Caco-2 (cell line): Measurements from ENCODE around the gene HNRNPA2B1. TPM values are rescaled to one million over a fixed set of nuclear protein-coding genes. Genes with fewer than 3 reads are reported as not detected.
"Not testable (repeated sequence)": the region's sequence is repeated elsewhere in the genome, so short reads cannot be mapped to it uniquely, and the experiment has no call there.

Experiments
- BruUV-seq: library from RNA; stranded (reverse); fragments of 400-500 nt; replicated peaks from 2 replicates; lab custom pipeline; 2021; lab: Mats Ljungman, UMichigan
- CTCF ChIA-PET: fragments of 300-600 bp; sonication (Branson Sonifier 250); formaldehyde crosslinking; loops from one replicate; lab custom pipeline; 2022; ENCODE audit warnings: antibody characterized with exemption; lab: Charles Lee
- POLR2A ChIA-PET: fragments of 300-600 bp; sonication (Branson Sonifier 250); formaldehyde crosslinking; loops from one replicate; lab custom pipeline; 2022; ENCODE audit warnings: antibody characterized with exemption; lab: Charles Lee
- DNase-seq, 2 experiments: peaks; one replicate each; pipeline versions ENCODE4 v3.0.0 to v3.0.0-alpha.2; 2020 to 2022
- H3K27me3 ChIP-seq: replicated peaks from 2 replicates; pipeline ENCODE4 v1.6.0; 2011; ENCODE audit warnings: low read length; ENCODE audit not compliant: control insufficient read depth, insufficient read depth
- H3K36me3 ChIP-seq: 2 replicates; pipeline ENCODE4 v1.5.1; 2011; ENCODE audit warnings: low read length; ENCODE audit not compliant: control insufficient read depth, insufficient read depth
- H3K4me1 ChIP-seq: fragments of 250-450 bp; sonication (Bioruptor Pico); 2 replicates; pipeline ENCODE4 v1.5.1; 2020; ENCODE audit warnings: mild to moderate bottlenecking
- H3K4me3 ChIP-seq: 2 replicates; pipeline ENCODE4 v1.5.1; 2011; ENCODE audit warnings: low read depth, mild to moderate bottlenecking, control low read depth, low read length
- H3K9me3 ChIP-seq: fragments of 250-450 bp; sonication (Bioruptor Pico); 2 replicates; pipeline ENCODE4 v1.5.1; 2020; ENCODE audit warnings: mild to moderate bottlenecking, moderate library complexity
- H3K27ac Mint-ChIP-seq: one replicate; pipeline ENCODE4 v1.8.0; 2022; ENCODE audit warnings: mixed read lengths; ENCODE audit not compliant: unreplicated experiment
- H3K27me3 Mint-ChIP-seq: one replicate; pipeline ENCODE4 v1.8.0; 2022; ENCODE audit warnings: mixed read lengths; ENCODE audit not compliant: insufficient read depth, unreplicated experiment
- H3K36me3 Mint-ChIP-seq: one replicate; pipeline ENCODE4 v1.8.0; 2022; ENCODE audit warnings: mild to moderate bottlenecking, mixed read lengths; ENCODE audit not compliant: insufficient read depth, unreplicated experiment
- H3K4me1 Mint-ChIP-seq: one replicate; pipeline ENCODE4 v1.8.0; 2022; ENCODE audit warnings: low read depth, mixed read lengths; ENCODE audit not compliant: unreplicated experiment
- H3K4me3 Mint-ChIP-seq: one replicate; pipeline ENCODE4 v1.8.0; 2022; ENCODE audit warnings: mild to moderate bottlenecking, moderate library complexity, mixed read lengths; ENCODE audit not compliant: unreplicated experiment
- H3K9me3 Mint-ChIP-seq: one replicate; pipeline ENCODE4 v1.8.0; 2022; ENCODE audit warnings: mixed read lengths; ENCODE audit not compliant: unreplicated experiment
- CTCF ChIP-seq, 2 experiments: fragments of 200-600 bp in 1 of 2; IDR thresholded peaks; 1 replicate in 1 of 2; 2 replicates in 1 of 2; pipeline versions ENCODE4 v1.5.1 to v1.8.0; 2011 to 2022; ENCODE audit warnings: antibody characterized with exemption in 1 of 2, control low read depth in 1 of 2, inconsistent platforms in 1 of 2, low read depth in 1 of 2, low read length in 1 of 2, mild to moderate bottlenecking in 1 of 2, moderate library complexity in 1 of 2; ENCODE audit not compliant: insufficient read depth in 1 of 2, severe bottlenecking in 1 of 2, unreplicated experiment in 1 of 2
- intact Hi-C: fragments of 100-400 bp; cut with micrococcal nuclease; formaldehyde crosslinking; loops from one replicate; pipeline ENCODE4 v1.10.0; 2022; ENCODE audit not compliant: unreplicated experiment
- total RNA-seq: library from RNA; stranded (reverse); gene quantifications from 2 replicates; pipeline ENCODE4 v1.2.3, GENCODE V29; 2022

HNRNPA2B1 gene
- total RNA-seq, 1 experiment from 2014 or later = 799 TPM

- CTCF ChIA-PET, BruUV-seq, H3K27me3 ChIP-seq, H3K4me3 Mint-ChIP-seq, intact Hi-C loops, H3K36me3 Mint-ChIP-seq, H3K36me3 ChIP-seq, H3K9me3 ChIP-seq, H3K4me1 ChIP-seq, H3K27ac Mint-ChIP-seq, H3K4me3 ChIP-seq, H3K9me3 Mint-ChIP-seq, POLR2A ChIA-PET, H3K27me3 Mint-ChIP-seq: not testable (repeated sequence)
- H3K4me1 Mint-ChIP-seq = peaks cover 21% of the 10 kb centered on the region
- peak; percentile 32 to 53 for DNase-seq
These were observed 52.8 kb downstream of the HNRNPA2B1 start for GRCh38 chr7:26147646-26148306.

- TF ChIP-seq CTCF (IDR thresholded peaks at IDR 0.05; ENCODE audit: insufficient read depth in 1 of 2, low read depth in 1 of 2, low read length in 1 of 2, severe bottlenecking in 1 of 2, unreplicated experiment in 1 of 2) = no peak
- Mint-ChIP-seq H3K27ac (no peak overlapping the region), H3K36me3 (peaks cover 6% of the 10 kb centered on the region), H3K27me3 (no peaks in the 10 kb centered on the region), H3K9me3 (no peaks in the 10 kb centered on the region), H3K4me1 (peaks cover 21% of the 10 kb centered on the region), H3K4me3 (no peak overlapping the region)
- 0 out of 2 replicates have a peak, but pooled peaks cover 2% of the 10 kb centered on the region for H3K9me3 ChIP-seq
- DNase-seq = no peak
- intact Hi-C loops = no loop called here
- H3K4me1 ChIP-seq = 0 out of 2 replicates have a peak, but pooled peaks cover 5% of the 10 kb centered on the region
- H3K27me3 ChIP-seq = no peaks in the 10 kb centered on the region
- H3K36me3 ChIP-seq = no peaks in the 10 kb centered on the region
- H3K4me3 ChIP-seq = no peak overlapping the region
- BruUV-seq = no TSS peak
- POLR2A ChIA-PET = interaction anchor here (0.7 kb wide), 1 partner anchor 82 kb away, joined by 4 read pairs; no protein-coding TSS in a partner anchor
- CTCF ChIA-PET = no interaction called here
These were observed 53.5 kb downstream of the HNRNPA2B1 start for GRCh38 chr7:26147030-26147429.

GRCh38 chr7:26145238-26145637 lies 55.3 kb downstream of the HNRNPA2B1 start:
- H3K4me1 ChIP-seq = no peaks in the 10 kb centered on the region
- H3K36me3 Mint-ChIP-seq = peaks cover 6% of the 10 kb centered on the region
- no peak for DNase-seq
- CTCF ChIA-PET = no interaction called here
- no peaks in the 10 kb centered on the region for H3K27me3 Mint-ChIP-seq
- H3K9me3 Mint-ChIP-seq = no peaks in the 10 kb centered on the region
- intact Hi-C loops = no loop called here
- no peaks in the 10 kb centered on the region for H3K36me3 ChIP-seq
- H3K4me3 ChIP-seq = no peak overlapping the region
- TF ChIP-seq CTCF (IDR thresholded peaks at IDR 0.05; ENCODE audit: insufficient read depth in 1 of 2, low read depth in 1 of 2, low read length in 1 of 2, severe bottlenecking in 1 of 2, unreplicated experiment in 1 of 2) = no peak
- H3K9me3 ChIP-seq = 0 out of 2 replicates have a peak, but pooled peaks cover 2% of the 10 kb centered on the region
- H3K27ac Mint-ChIP-seq = no peak overlapping the region
- no TSS peak for BruUV-seq
- POLR2A ChIA-PET = no interaction called here
- no peaks in the 10 kb centered on the region for H3K27me3 ChIP-seq
- H3K4me1 Mint-ChIP-seq = peaks cover 8% of the 10 kb centered on the region
- no peak overlapping the region for H3K4me3 Mint-ChIP-seq
